Type B pancreatic cell (in vitro differentiated cells): ENCODE measurements around the gene ITPK1. TPM values are rescaled to one million over a fixed set of nuclear protein-coding genes. Genes with fewer than 3 reads are reported as not detected.

Experiments
- DNase-seq: peaks from one replicate; pipeline ENCODE4 v3.0.0; 2021; ENCODE audit warnings: mixed read lengths; ENCODE audit not compliant: unreplicated experiment; ENCODE audit errors: extremely low spot score
- H3K27ac Mint-ChIP-seq: 2 replicates; pipeline ENCODE4 v1.8.0; 2021; ENCODE audit warnings: mild to moderate bottlenecking, mixed read lengths
- H3K27me3 Mint-ChIP-seq: 2 replicates; pipeline ENCODE4 v1.8.0; 2021; ENCODE audit warnings: mixed read lengths
- H3K36me3 Mint-ChIP-seq: 2 replicates; pipeline ENCODE4 v1.8.0; 2021; ENCODE audit warnings: mixed read lengths
- H3K4me1 Mint-ChIP-seq: one replicate; pipeline ENCODE4 v1.8.0; 2021; ENCODE audit warnings: mixed read lengths; ENCODE audit not compliant: unreplicated experiment
- H3K4me3 Mint-ChIP-seq: 2 replicates; pipeline ENCODE4 v1.8.0; 2021; ENCODE audit warnings: mild to moderate bottlenecking, mixed read lengths
- H3K9me3 Mint-ChIP-seq: 2 replicates; pipeline ENCODE4 v1.8.0; 2021; ENCODE audit warnings: mixed read lengths
- CTCF ChIP-seq: fragments of 200-600 bp; sonication (generic); conservative IDR thresholded peaks from 2 replicates; pipeline ENCODE4 v1.5.0; 2021; ENCODE audit warnings: antibody characterized with exemption, mild to moderate bottlenecking
- total RNA-seq: library from RNA; stranded (reverse); gene quantifications from 2 replicates; pipeline ENCODE4 v1.2.1, GENCODE V29; 2021; ENCODE audit warnings: low replicate concordance

ITPK1 gene
- total RNA-seq, 1 donor from 2014 or later: 40.2 TPM

GRCh38 chr14:93040982-93041381 lies 74.7 kb downstream of the ITPK1 start:
- no peaks in the 10 kb centered on the region for H3K27me3 Mint-ChIP-seq
- no peak overlapping the region for H3K4me3 Mint-ChIP-seq
- no peak overlapping the region for H3K27ac Mint-ChIP-seq
- H3K36me3 Mint-ChIP-seq: peaks cover 2% of the 10 kb centered on the region
- H3K4me1 Mint-ChIP-seq: peaks cover 60% of the 10 kb centered on the region
- no peaks in the 10 kb centered on the region for H3K9me3 Mint-ChIP-seq
- TF ChIP-seq CTCF: no peak
- no peak for DNase-seq

- no peaks in the 10 kb centered on the region for H3K9me3 Mint-ChIP-seq
- no peak for TF ChIP-seq CTCF
- no peak overlapping the region for H3K4me3 Mint-ChIP-seq
- H3K36me3 Mint-ChIP-seq: no peaks in the 10 kb centered on the region
- H3K27ac Mint-ChIP-seq: peak overlapping the region; percentile 41
- no peak for DNase-seq
- peaks cover 55% of the 10 kb centered on the region for H3K4me1 Mint-ChIP-seq
- H3K27me3 Mint-ChIP-seq: no peaks in the 10 kb centered on the region
Measured at GRCh38 chr14:93040443-93040842, 75.3 kb downstream of the ITPK1 start.

GRCh38 chr14:93039649-93040315 lies 75.9 kb downstream of the ITPK1 start:
- H3K4me1 Mint-ChIP-seq: peaks cover 49% of the 10 kb centered on the region
- H3K36me3 Mint-ChIP-seq: no peaks in the 10 kb centered on the region
- H3K4me3 Mint-ChIP-seq: no peak overlapping the region
- DNase-seq: no peak
- H3K27ac Mint-ChIP-seq: peak overlapping the region; percentile 41
- no peaks in the 10 kb centered on the region for H3K9me3 Mint-ChIP-seq
- TF ChIP-seq CTCF: no peak
- no peaks in the 10 kb centered on the region for H3K27me3 Mint-ChIP-seq

GRCh38 chr14:93037351-93037750 lies 78.4 kb downstream of the ITPK1 start:
- H3K4me1 Mint-ChIP-seq: peaks cover 45% of the 10 kb centered on the region
- no peaks in the 10 kb centered on the region for H3K36me3 Mint-ChIP-seq
- DNase-seq: no peak
- H3K27me3 Mint-ChIP-seq: no peaks in the 10 kb centered on the region
- H3K27ac Mint-ChIP-seq: peak overlapping the region; percentile 44
- no peak for TF ChIP-seq CTCF
- no peaks in the 10 kb centered on the region for H3K9me3 Mint-ChIP-seq
- peak overlapping the region; percentile 14 for H3K4me3 Mint-ChIP-seq

GRCh38 chr14:93036652-93037345 lies 78.9 kb downstream of the ITPK1 start:
- no peak for TF ChIP-seq CTCF
- no peaks in the 10 kb centered on the region for H3K27me3 Mint-ChIP-seq
- no peaks in the 10 kb centered on the region for H3K9me3 Mint-ChIP-seq
- no peaks in the 10 kb centered on the region for H3K36me3 Mint-ChIP-seq
- no peak for DNase-seq
- H3K27ac Mint-ChIP-seq: peak overlapping the region; percentile 44
- H3K4me3 Mint-ChIP-seq: no peak overlapping the region
- H3K4me1 Mint-ChIP-seq: peaks cover 44% of the 10 kb centered on the region
